Sigmoid colon (tissue), 7 donors: ENCODE results near the gene TMEM119. TPM values are rescaled to one million over a fixed set of nuclear protein-coding genes. Genes with fewer than 3 reads are reported as not detected.

Source experiments
- DNase-seq: peaks from one replicate; pipeline ENCODE4 v3.0.0-alpha.2; 2019
- H3K27ac ChIP-seq, 4 donors: fragments of 200-600 bp; sonication (generic); one replicate each; pipeline ENCODE4 v1.5.1; 2016 to 2019; ENCODE audit warnings: mild to moderate bottlenecking in 1 of 4
- H3K27me3 ChIP-seq, 3 donors: fragments of 200-600 bp; sonication (generic); one replicate each; pipeline ENCODE4 v1.5.1; 2019; ENCODE audit warnings: mild to moderate bottlenecking in 1 of 3
- H3K36me3 ChIP-seq, 4 donors: fragments of 200-600 bp; sonication (generic); one replicate each; pipeline ENCODE4 v1.5.1; 2016 to 2019
- H3K4me1 ChIP-seq, 4 donors: fragments of 200-600 bp; sonication (generic); one replicate each; pipeline ENCODE4 v1.5.1; 2017 to 2019
- H3K4me3 ChIP-seq, 4 donors: fragments of 200-600 bp; sonication (generic); one replicate each; pipeline ENCODE4 v1.5.1; 2017 to 2019; ENCODE audit warnings: mild to moderate bottlenecking in 2 of 4, moderate library complexity in 1 of 4
- H3K9me3 ChIP-seq, 4 donors: fragments of 200-600 bp in 3 of 4; sonication (generic) in 3 of 4; one replicate each; pipeline versions ENCODE4 v1.5.1 to v1.6.1; 2013 to 2019
- EP300 ChIP-seq, 4 donors: sonication (generic); formaldehyde crosslinking; IDR thresholded peaks; one replicate each; pipeline ENCODE4 v1.6.1; 2017; ENCODE audit warnings: antibody characterized with exemption in 4 of 4
- POLR2A ChIP-seq, 2 donors: fragments of 450-650 bp; IDR thresholded peaks; one replicate each; pipeline ENCODE4 v1.6.1; 2016; ENCODE audit warnings: antibody characterized with exemption in 2 of 2, mild to moderate bottlenecking in 2 of 2, moderate library complexity in 2 of 2
- POLR2AphosphoS5 ChIP-seq, 4 donors: sonication (generic); formaldehyde crosslinking; IDR thresholded peaks; one replicate each; pipeline ENCODE4 v1.6.1; 2017; ENCODE audit warnings: antibody characterized with exemption in 4 of 4
- WGBS, 2 donors: extraction: QIAGEN DNeasy Blood & Tissue Kit; methylation state at CpG; one replicate each; pipeline ENCODE4 v1.1.7; 2013; 5-methylcytosine and 5-hydroxymethylcytosine counted together
- intact Hi-C: fragments of 100-400 bp; cut with DNase I; formaldehyde crosslinking; loops from one replicate; pipeline ENCODE4 v1.15.1; 2023
- polyA plus RNA-seq, 3 donors: library from polyadenylated mRNA; stranded (reverse); fragments of 200-250 nt; gene quantifications; one replicate each; pipeline ENCODE4 v1.2.3, GENCODE V29; 2013
- total RNA-seq, 4 donors: library from RNA; depleted of rRNA; stranded (reverse); fragments of >200 nt; gene quantifications; one replicate each; pipeline ENCODE4 v1.1.0, GENCODE V29; 2016
- TF ChIP-seq, protein P1 (sequence below), 4 experiments: fragments of 450-650 bp in 3 of 4; fragments of 200-600 bp in 1 of 4; IDR thresholded peaks; one replicate each; pipeline ENCODE4 v1.5.1; 2016 to 2019; ENCODE audit warnings: antibody characterized with exemption in 4 of 4, mild to moderate bottlenecking in 3 of 4, moderate library complexity in 2 of 4
- donor health status: healthy with polysubstance abuse.
- donor health status: Bipolar disorder and iron deficiency.
- donor health status: healthy.

Gene TMEM119
- total and polyA plus RNA-seq, 7 donors = 0.95 to 16.9 (median 6.3) TPM

DNA sequence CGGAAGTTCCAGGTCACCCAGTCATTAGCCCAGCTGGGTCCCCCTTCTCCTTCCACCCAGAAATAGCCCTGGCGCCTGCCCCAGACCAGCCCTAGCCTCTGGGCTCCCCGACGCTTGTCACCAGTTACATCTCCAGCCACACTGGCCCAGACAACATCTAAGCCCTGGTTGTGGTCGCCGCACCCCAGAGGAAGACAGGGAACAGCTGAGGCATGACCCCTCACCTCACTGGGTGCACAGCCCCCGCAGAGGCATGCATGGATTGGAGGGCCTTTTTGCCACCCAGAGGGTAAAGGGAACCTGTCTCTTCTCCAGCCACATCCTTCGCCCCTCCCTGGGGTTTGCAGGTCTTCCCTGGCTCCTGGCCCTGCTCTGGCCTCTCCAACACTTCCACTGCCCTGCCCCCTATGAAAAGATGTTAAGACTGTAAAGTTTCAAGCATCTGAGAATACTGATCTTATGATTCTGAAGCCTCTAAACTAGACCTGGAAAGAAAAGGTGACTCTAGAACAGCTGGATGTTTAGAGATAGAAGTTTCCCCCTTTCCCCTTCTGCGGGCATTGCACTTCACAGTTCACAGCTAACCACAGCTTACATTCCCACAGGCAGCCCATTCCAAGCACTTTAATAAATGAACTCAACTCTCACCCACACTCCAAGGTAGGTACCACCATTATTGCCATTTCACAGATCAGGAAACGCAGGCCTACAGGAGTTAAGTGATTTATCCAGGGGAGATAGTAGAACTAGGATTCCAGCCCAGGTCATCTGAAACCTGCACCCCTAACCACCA lies 14.7 kb downstream of the TMEM119 start:
- TF ChIP-seq POLR2A (IDR thresholded peaks at IDR 0.05) = no peak
- no peak for TF ChIP-seq POLR2AphosphoS5 (IDR thresholded peaks at IDR 0.05)
- WGBS, 2 donors = 87 to 91% methylated on average over 10 of the region's 10 CpGs
- H3K36me3 ChIP-seq = no peaks in the 10 kb centered on the region
- H3K27me3 ChIP-seq = no peaks in the 10 kb centered on the region
- no peak for DNase-seq
- H3K4me3 ChIP-seq = no peak overlapping the region
- intact Hi-C loops = no loop called here
- no peaks in the 10 kb centered on the region for H3K4me1 ChIP-seq
- no peak overlapping the region for H3K27ac ChIP-seq
- no peaks in the 10 kb centered on the region for H3K9me3 ChIP-seq

DNA sequence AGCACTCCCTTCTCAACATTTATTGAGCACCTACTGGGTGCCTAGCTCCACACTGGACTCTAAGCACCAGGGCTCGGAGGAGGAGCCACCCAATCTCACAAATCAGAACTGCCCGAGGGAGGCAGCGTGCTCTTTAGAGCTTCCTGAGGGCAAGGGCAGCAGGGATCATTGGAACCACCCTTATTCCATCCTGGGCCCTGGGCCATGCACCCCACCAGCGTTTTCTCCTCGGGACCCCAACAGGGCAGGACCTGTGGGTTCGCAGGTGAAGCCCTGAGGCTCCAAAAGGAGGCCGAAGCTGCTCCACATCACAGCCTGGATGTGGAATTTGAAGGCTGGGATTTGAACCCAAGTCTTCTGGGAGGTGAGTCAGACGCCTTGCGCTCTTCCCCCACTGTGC lies 15.4 kb downstream of the TMEM119 start:
- Histone ChIP-seq H3K4me1 (no peaks in the 10 kb centered on the region), H3K27ac (no peak overlapping the region), H3K27me3 (no peaks in the 10 kb centered on the region), H3K9me3 (no peaks in the 10 kb centered on the region), H3K4me3 (no peak overlapping the region), H3K36me3 (no peaks in the 10 kb centered on the region)
- intact Hi-C loops = no loop called here
- TF ChIP-seq POLR2AphosphoS5 (IDR thresholded peaks at IDR 0.05) = no peak
- TF ChIP-seq, protein P1, sequence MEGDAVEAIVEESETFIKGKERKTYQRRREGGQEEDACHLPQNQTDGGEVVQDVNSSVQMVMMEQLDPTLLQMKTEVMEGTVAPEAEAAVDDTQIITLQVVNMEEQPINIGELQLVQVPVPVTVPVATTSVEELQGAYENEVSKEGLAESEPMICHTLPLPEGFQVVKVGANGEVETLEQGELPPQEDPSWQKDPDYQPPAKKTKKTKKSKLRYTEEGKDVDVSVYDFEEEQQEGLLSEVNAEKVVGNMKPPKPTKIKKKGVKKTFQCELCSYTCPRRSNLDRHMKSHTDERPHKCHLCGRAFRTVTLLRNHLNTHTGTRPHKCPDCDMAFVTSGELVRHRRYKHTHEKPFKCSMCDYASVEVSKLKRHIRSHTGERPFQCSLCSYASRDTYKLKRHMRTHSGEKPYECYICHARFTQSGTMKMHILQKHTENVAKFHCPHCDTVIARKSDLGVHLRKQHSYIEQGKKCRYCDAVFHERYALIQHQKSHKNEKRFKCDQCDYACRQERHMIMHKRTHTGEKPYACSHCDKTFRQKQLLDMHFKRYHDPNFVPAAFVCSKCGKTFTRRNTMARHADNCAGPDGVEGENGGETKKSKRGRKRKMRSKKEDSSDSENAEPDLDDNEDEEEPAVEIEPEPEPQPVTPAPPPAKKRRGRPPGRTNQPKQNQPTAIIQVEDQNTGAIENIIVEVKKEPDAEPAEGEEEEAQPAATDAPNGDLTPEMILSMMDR (IDR thresholded peaks at IDR 0.05) = no peak
- TF ChIP-seq POLR2A (IDR thresholded peaks at IDR 0.05) = no peak
- TF ChIP-seq EP300 (IDR thresholded peaks at IDR 0.05) = no peak
- no peak for DNase-seq
- WGBS, 2 donors = 84 to 92% methylated on average over 9 of the region's 9 CpGs

DNA sequence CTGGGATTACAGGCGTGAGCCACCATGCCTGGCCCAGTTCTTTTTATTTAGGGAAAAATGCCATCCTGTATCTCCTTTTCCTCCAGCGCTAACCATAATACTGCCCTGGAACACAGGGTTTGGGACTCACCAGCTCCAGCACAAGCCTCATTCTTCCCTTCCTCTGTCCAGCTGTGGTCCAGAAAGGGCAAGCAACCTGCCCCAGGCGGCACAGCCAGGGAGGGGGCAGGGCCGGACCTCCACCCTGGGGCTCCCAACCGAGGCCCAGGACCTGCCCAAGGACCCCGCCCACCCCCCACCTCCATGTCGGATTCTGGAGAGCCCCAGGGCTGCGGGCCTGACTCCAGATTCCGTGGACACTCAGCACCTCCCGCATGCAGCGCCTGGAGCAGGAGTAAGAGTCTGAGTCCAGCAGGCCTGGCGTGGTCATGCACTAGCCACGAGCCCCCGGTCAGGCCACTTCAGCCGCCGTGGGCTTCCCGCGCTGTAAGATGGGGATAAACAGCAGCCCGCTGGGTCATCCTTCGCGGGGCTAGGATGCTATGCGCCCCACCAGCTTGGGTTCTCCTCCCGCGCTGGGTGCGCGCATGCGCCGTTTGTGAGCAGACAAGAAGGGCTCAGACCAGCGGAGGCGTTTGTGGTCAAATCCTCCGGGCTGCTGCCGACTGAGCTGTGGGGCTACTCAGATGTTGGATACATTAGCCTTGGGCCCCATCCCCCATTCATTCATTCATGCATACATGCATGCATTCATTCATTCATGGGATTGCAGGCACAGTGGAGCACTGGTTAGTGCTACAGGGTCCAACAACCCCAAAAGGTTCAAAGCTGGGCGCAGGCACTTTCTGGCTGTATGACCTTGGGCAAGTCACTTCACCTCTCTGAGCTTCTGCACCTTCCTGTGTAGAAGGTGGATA lies 16.3 kb downstream of the TMEM119 start:
- Histone ChIP-seq H3K4me1 (no peaks in the 10 kb centered on the region), H3K27ac (peak overlapping the region in 3 of 4 donors; percentile 34 to 51 (median 42)), H3K36me3 (no peaks in the 10 kb centered on the region), H3K9me3 (no peaks in the 10 kb centered on the region), H3K4me3 (no peak overlapping the region), H3K27me3 (no peaks in the 10 kb centered on the region)
- TF ChIP-seq POLR2AphosphoS5 (IDR thresholded peaks at IDR 0.05) (no peak), EP300 (IDR thresholded peaks at IDR 0.05) (no peak), POLR2A (IDR thresholded peaks at IDR 0.05) (no peak)
- TF ChIP-seq, protein P1 (IDR thresholded peaks at IDR 0.05) = no peak
- no peak for DNase-seq
- intact Hi-C loops = no loop called here
- 90 to 91% methylated on average over 33 of the region's 33 CpGs for WGBS, 2 donors

DNA sequence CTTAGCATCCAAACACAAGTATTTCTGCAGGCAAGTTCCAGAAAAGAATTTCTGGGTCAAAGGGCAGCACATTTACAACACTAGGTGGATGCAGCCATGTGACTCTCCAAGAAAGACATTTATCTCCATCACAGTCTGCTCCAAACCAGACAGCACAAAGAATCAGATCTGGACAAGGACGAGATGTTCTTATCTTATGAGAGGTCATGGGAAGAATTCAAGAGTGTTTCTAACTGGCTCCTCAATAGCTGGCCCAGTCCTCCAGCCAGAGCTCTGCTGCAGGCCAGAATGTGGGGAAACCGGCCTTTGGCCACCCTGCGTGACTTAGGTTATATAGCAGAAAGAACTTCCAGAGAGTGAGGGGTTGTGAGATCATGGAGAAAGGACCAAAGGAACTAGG lies 17.4 kb downstream of the TMEM119 start:
- H3K9me3 ChIP-seq = no peaks in the 10 kb centered on the region
- 65 to 83% methylated on average over 3 of the region's 3 CpGs for WGBS, 2 donors

More for the DNA sequence above, 17.4 kb downstream of the TMEM119 start:
- TF ChIP-seq, protein P1 (IDR thresholded peaks at IDR 0.05) = no peak
- TF ChIP-seq POLR2A (IDR thresholded peaks at IDR 0.05) (no peak), EP300 (IDR thresholded peaks at IDR 0.05) (no peak), POLR2AphosphoS5 (IDR thresholded peaks at IDR 0.05) (peak in 2 of 4 donors; percentile 9 to 14)
- intact Hi-C loops = no loop called here
- no peaks in the 10 kb centered on the region for H3K4me1 ChIP-seq
- H3K27me3 ChIP-seq = no peaks in the 10 kb centered on the region
- H3K27ac ChIP-seq = peak overlapping the region in 2 of 4 donors; percentile 3 to 34
- H3K4me3 ChIP-seq = no peak overlapping the region
- no peak for DNase-seq
- H3K36me3 ChIP-seq = no peaks in the 10 kb centered on the region
